ENCODE measurements around the gene LRCH1.

The LRCH1 gene

DNA sequence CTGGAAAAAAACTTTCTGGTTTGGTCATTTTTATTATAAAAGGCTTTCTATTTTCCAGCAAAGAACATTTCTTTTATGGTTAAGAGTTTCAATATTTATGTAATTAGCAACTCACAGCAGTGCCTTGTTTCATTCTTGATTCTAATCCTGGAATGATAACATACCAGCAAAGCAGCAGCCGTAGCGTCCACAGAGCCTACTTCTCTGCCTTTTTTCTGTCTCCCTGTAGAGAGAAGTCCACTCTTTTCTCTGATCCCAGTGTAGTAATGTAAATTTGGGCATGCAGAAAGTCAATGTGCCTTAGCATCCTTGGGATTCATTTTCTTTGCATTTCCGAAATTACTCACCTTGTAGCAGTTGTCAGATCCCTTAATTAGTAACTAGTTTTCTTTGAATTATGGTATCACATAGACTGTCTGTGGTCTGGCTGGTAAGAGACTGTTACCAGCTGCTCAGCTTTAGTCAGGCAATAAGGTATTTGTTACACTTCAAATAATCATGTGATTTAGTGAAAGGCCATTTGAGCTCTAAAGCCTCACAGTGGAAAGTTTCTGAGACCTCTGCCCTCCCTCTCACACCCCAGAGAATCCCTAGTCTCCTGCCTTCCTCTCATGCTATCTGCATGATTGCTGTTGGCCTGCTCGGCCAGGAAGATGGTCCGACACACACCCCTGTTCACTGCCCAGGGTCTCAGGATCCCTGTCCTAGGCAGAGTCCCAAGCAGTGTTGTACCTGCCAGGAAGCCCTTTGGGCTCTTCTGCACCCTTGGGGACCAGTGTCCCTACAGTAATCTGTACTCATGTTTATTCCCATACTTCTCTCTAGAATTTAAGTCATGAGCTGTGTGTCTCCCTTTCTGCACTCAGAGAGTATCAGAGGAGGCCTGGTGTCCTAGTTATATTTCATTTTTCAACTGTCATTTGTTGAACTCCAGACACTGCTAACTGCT lies 86.3 kb downstream of the LRCH1 start:
- DNase-seq (ENCODE audit: low read depth) = no peak

DNA sequence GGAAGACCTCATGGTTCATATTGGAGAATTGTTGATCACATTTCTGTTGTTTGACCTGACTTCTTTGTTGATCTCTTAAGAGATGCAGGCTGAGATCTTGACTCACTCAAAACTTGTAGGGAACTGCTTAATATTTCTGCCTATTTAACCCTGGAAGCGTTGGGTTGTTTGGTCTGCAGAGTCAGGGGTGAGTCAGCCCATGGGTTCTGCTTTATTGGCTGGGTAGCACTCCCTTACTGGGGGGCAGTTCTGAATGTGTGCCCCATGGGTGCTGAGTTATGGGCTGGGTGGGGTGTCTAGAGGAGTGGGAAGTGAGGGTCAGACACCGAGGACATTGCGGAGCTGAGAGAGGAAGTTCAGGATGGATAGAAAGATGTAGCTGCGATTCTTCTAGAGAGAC lies 87.9 kb downstream of the LRCH1 start:
- DNase-seq (ENCODE audit: low read depth) = no peak

- DNase-seq (ENCODE audit: low read depth) = no peak
These were observed 88.5 kb downstream of the LRCH1 start for GRCh38 chr13:46641274-46642081.

GRCh38 chr13:46642254-46642653 lies 89.3 kb downstream of the LRCH1 start:
- no peak for DNase-seq (ENCODE audit: low read depth)

DNA sequence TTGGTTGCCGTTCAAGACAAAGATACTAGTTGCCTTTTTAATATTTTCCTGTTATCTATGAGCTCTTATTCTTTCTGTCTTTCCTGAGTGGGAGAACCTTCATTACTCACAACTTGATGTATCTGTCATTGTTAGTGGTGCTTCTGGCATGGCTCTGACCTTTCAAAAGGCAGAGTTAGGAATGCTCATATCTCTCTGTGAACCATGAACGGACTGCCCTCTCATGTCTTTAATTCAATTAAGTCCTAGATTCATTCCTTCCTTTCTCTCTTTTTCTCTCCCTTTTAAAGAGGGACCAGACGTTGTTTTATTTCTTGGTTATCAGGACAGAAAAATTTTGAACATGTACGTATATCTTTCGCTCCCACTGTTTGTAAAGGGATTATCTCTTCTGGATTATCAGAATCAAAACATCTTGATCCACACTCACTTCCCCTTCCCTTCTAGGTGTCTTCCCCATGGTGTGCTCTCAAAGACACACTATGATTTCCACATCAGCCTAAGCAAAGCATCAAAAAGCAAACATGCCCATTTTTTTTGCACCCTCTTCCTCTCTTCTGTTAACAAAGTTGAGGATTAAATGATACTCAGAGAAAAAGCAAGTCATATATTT lies 90.3 kb downstream of the LRCH1 start:
- no peak for DNase-seq (ENCODE audit: low read depth)

DNA sequence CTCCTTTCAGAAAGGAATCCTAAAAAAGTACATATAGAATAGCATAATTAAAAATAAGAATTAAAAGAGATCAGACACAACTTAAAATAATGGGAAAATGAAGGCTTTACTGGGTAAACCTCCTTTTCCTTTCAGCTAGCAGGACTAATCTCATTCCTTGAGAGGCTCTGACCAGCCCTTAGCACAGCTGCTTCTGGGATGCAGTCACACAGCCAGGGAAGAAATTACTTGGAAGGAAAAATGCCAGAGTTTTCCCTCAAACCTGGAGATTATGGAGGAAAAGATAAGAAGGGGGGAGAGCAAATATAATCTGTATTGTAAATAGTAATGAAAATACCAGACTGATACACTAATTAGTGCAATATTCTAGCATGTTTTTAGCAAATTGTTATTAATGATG lies 91.8 kb downstream of the LRCH1 start:
- no peak for DNase-seq (ENCODE audit: low read depth)

- no peak for DNase-seq (ENCODE audit: low read depth)
These were observed 94.6 kb downstream of the LRCH1 start for GRCh38 chr13:46647512-46648065.

GRCh38 chr13:46648166-46648607 lies 95.2 kb downstream of the LRCH1 start:
- no peak for DNase-seq (ENCODE audit: low read depth)

GRCh38 chr13:46649816-46650215 lies 96.8 kb downstream of the LRCH1 start:
- DNase-seq (ENCODE audit: low read depth) = no peak

- no peak for DNase-seq (ENCODE audit: low read depth)
These were observed 102.0 kb downstream of the LRCH1 start for GRCh38 chr13:46654951-46655350.

DNA sequence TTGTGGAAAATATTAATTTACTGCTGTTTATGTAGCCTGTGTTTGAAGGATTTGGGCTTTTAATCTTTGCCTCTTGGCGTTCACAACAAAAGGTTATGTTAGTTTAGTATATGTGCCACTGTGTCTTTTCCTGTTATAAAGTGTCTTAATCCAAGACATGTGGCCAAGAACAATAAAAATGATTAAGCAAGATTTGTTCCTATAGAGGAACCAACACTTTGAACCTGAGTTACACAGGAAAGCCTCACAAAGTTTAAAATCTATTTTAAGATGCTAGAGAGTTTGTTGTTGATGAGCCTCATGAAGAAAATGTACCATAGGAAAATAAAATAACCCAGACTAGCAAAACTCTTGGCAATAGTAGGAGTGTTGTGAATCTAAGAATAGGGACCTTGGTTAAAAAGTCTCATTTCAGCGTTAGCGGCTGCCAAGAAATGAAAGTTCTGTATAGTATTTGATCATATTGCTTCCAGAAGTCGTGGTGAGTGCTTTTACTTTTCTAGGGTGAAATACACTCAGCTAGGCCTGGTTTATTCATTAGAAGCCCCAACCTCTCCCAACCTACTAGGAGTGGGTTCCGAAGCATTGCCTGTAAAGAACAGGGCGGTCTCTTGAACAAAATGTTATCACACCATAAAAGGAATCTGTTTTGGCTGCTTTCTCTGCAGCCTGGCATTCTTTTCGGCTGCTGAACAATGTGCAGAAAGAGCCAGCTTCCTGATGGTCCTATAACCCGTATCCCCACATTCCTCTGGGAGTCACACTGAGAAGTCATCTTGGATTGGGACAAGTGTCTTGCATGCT lies 102.6 kb downstream of the LRCH1 start:
- no peak for DNase-seq (ENCODE audit: low read depth)

GRCh38 chr13:46656786-46657185 lies 103.8 kb downstream of the LRCH1 start:
- no peak for DNase-seq (ENCODE audit: low read depth)

DNA sequence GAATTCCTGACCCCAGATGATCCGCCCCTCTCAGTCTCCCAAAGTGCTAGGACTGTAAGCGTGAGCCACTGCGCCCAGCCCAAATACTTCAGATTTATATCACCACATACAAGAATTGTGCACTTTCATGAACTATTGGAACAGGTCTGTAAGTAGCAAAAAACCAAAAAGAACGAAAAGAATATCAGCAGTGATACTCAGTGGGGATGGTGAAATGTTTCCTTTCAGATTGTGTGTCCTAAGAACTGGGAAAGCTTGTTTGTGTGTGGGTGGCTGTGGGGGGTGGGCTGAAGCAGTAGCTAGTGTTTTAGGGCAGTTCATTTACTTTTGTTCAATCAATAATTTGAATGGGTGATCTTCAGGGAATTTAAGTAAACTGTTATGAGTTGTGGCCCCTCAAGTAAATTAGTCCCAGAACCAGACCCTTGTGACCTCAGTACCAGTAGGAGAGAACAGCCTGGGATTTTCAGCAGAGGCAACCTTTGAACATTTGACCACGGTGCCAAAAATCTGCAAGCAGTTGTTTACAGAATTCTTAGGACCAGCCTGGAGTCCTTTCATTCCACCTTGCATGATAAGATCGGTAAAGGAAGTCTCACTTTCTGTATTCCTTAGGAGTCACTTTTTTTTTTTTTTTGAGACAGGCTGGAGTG lies 106.6 kb downstream of the LRCH1 start:
- no peak for DNase-seq (ENCODE audit: low read depth)

GRCh38 chr13:46660416-46660815 lies 107.4 kb downstream of the LRCH1 start:
- DNase-seq (ENCODE audit: low read depth) = no peak

GRCh38 chr13:46660857-46661256 lies 107.9 kb downstream of the LRCH1 start:
- no peak for DNase-seq (ENCODE audit: low read depth)

- DNase-seq (ENCODE audit: low read depth) = no peak
These were observed 109.7 kb downstream of the LRCH1 start for GRCh38 chr13:46662690-46663089.

- no peak for DNase-seq (ENCODE audit: low read depth)
These were observed 110.5 kb downstream of the LRCH1 start for GRCh38 chr13:46663206-46664037.

DNA sequence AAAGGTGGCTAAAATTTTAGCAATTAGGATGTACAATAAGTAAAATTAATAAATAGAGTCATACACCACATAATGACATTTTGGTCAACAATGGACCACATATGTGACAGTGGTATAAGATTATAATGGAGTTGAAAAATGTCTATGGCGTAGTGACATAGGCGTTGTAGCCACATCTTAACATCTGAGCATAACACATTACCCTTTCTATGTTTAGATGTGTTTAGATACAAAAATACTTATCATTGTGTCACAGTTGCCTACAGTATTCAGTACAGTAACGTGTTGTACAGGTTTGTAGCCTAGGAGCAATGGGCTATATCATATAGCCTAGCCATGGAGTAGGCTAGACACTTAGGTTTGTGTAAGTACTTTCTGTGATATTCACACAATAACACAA lies 111.2 kb downstream of the LRCH1 start:
- DNase-seq (ENCODE audit: low read depth) = no peak

- DNase-seq (ENCODE audit: low read depth) = no peak
These were observed 112.3 kb downstream of the LRCH1 start for GRCh38 chr13:46665248-46665632.

All from activated T-cell treated with anti-CD3 and anti-CD28 coated beads for 48 hours (primary cell).